Kidney capillary endothelial cell (primary cell): ENCODE data around the gene SCAF4.

Experiments used
- DNase-seq: peaks from one replicate; pipeline ENCODE4 v3.0.0-alpha.2; 2018; ENCODE audit warnings: low spot score

Gene SCAF4

GRCh38 chr21:31735511-31735992 is 3.6 kb upstream of the SCAF4 start:
- no peak for DNase-seq

DNA sequence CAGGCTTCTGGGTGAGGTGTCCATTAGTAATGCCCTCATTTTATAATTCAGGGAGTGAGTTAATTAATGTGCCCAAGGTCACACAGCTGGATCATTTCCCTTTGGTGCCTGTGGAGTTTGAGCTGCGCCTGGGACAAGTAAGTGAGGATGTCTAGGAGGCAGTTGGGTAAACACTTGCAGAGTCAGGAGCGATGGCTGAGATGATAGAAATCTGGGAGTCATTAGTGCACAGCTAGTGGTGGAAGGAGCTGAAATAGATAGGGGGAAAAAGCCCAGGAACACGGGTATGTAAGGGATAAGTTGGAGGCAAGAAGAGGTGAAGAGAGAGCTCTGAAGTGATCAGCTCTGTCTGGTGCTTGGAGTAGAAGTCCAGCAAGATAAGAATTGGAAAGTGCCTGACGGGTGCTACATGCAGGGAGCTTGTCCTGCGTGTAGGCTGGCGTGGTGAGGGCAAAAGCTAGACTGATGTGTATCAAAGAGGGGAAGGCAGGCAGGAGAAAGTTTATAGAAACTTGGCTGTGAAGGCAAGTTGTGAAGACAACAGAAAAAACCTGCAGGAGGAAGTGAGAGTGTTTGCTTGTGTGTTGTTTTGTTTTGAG is 1.7 kb upstream of the SCAF4 start:
- no peak for DNase-seq

- DNase-seq: peak; percentile 47
Observed at GRCh38 chr21:31732597-31733550, 956 bp upstream of the SCAF4 start.

GRCh38 chr21:31731056-31731856 is 662 bp downstream of the SCAF4 start:
- no peak for DNase-seq

DNA sequence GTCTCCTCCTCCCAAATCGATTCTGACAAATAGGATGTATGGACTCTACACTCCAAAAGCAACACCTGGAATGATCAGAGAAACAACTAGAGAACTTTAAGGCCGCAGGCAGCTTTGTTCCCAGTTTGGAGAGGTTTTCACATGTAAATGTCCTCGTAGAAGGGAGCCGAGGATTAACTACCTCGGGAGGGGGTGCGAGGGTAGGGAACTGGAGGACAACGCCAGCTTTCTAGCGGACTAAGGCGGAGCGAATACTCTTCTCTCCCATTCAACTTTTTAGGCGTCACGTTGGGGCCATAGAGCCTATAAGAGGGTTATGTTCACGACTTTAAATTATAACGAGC is 1.2 kb downstream of the SCAF4 start:
- DNase-seq: peak; percentile 10

GRCh38 chr21:31729622-31730343 is 2.1 kb downstream of the SCAF4 start:
- no peak for DNase-seq

DNA sequence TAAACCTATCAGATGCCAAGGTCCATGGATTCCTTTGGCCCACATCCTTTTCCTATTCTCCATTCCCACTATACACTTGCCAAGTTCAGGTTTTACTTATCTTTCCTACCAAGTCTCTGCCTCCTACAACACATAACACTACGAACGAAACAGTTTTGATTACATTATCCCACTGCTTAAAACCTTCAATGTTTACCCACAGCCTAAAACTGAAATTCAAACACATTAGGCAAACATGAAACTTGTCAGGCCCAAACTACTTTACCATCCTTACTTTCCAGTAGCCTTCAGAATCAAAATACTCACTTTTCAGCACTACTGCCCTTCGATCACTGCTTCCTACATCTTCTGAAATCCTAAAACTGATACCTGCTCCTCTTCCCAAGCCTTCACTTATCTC is 3.0 kb downstream of the SCAF4 start:
- no peak for DNase-seq

DNA sequence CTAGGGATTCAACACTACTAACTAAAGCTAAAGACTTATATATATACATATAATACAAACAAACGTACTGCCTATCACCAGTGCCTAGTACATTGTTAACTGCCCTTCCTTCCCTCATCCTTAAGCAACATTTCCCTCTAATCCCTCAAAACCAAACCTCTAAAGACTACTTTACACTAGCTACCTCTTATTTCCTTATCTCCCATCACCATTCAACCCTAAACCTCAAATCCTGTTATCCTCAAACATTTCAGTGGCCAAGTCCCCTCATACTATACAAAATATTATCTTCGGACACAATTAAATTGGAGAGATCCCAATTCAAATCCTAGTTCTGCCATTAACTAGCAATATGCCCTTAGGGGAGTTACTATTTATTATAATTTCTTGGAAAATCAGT is 3.7 kb downstream of the SCAF4 start:
- DNase-seq: no peak

DNA sequence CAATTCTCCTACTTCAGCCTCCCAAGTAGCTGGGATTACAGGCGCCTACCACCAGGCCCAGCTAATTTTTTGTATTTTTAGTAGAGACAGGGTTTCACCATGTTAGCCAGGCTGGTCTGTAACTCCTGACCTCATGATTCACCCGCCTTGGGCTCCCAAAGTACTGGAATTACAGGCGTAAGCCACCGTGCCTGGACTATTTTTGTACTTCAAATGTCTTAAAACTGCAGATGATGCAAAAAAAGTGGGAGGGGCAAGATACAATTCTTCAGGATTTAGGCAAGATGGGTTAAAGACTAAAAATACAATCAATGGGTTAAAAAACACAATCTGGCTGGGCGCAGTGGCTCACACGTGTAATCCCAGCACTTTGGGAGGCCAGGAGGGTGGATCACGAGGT is 4.7 kb downstream of the SCAF4 start:
- DNase-seq: no peak

- no peak for DNase-seq
Observed at GRCh38 chr21:31726407-31726806, 5.5 kb downstream of the SCAF4 start.

GRCh38 chr21:31725202-31725839 is 6.6 kb downstream of the SCAF4 start:
- DNase-seq: no peak

DNA sequence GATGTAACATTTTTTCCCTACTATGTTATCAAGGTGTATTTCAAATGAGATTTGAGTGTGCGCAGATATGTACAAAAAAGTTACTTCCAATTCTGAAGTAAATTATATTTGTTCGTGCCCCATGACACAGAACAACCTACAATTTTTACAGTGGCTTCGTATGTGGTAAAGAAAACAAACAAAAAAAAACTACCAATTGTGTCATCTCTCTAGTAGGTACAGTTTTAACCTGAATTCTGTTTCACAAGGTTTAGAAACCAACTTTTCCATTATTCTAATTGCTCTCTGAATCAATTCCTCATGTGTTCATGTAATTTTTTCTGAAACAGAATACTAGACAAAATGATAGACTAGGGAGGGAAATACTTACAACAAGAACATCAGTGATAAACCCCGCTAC is 7.4 kb downstream of the SCAF4 start:
- no peak for DNase-seq

- no peak for DNase-seq
Observed at GRCh38 chr21:31721381-31721780, 10.5 kb downstream of the SCAF4 start.

DNA sequence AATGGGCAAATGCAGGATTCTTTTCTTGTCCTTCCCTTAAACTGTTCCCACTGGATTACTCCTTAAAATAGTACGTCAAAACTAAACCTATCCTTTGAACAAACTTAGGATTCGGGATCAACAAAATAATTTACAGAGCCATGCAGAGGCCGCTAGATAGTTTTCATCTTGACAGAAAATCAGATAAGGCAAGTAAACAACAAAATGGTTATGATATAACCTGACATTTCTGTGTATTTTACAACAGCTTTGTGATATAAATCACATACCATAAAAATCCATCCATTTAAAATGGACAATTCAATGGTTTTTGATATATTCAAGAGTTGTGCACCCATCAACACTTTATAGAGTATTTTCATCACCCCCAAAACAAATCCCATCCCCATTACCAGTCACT is 11.2 kb downstream of the SCAF4 start:
- DNase-seq: no peak

DNA sequence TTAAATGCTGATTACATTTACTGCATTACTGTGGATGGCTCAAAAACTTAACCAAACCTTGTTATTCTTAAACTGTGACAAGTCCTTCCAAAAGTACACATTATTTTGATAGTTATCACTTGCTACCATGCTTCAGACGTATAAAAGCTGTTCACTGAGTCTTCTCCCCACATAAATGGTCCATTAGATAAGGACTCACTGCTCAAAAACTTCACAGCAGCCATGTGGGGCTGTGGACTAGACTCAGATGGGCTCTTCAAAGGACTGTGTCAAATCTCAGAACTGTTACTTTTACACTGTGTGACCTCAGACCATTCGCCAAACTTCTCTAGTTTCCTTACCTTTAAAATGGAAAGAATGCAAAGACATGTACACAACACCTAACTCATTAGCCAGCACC is 11.6 kb downstream of the SCAF4 start:
- no peak for DNase-seq

DNA sequence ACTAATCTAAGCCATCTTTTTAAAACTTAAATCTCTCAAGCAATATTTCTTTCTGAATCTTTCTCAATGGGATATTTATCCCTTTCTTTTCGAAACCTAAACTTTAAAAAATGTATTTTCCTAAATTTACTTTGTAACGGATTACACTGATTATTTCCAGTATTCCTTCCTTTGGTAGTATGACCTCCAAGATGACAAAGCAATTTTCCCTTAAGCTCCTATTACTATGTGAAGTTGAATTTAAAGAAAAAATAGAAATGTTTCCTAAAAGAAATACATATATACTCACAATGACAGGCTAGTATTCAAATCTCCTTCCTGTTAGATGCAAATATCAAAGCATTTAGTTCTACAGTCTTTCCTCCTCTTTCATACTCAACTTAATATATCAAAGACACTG is 15.8 kb downstream of the SCAF4 start:
- DNase-seq: no peak

- no peak for DNase-seq
Observed at GRCh38 chr21:31714741-31715365, 17.1 kb downstream of the SCAF4 start.

DNA sequence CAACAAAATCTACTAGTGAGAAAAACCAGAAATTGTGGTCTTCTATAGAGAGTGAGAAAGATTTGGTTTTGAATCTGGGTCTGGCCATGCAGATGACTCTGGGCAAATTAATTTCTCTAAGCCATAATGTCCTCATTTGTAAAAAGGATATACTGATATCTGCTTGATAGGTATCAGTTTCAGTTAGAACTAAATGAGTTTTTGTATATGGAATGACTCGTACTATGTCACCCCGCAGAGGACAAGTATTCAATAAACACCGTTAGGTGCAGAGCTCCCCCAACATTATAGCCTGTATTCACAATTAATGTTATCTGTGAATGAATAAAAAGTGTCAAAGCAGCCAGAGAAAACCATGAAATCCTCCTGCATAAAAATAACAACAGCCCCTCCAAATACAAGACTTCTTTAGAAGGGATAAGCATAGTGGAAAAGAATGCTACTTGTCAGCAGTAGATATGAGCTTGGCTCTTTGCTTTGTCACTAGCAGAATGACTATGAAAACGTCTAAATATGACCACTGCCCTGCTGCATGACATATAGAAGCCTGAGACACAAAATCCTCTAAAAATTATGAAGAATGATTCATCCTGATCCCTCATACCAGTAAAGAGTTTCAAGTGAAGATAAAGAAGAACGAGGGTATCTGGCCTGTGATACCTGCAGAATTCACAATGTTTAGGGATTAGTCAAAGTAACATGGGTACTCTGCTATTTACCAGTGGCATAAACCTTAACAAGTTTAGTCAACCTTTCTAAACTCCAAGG is 17.8 kb downstream of the SCAF4 start:
- no peak for DNase-seq

- no peak for DNase-seq
Observed at GRCh38 chr21:31713115-31713514, 18.8 kb downstream of the SCAF4 start.

GRCh38 chr21:31711745-31712285 is 20.1 kb downstream of the SCAF4 start:
- no peak for DNase-seq
